ENCODE data around the gene MFSD8. TPM values are rescaled to one million over a fixed set of nuclear protein-coding genes. Genes with fewer than 3 reads are reported as not detected.

MFSD8 gene
- total and polyA plus RNA-seq, 2 donors from 2014 or later: 6.6 to 20.5 TPM

- intact Hi-C loops (cut with DNase I): no loop called here
- Histone ChIP-seq H3K27ac (ENCODE audit: low read depth in 2 of 2, low read length in 2 of 2) (no peak overlapping the region), H3K9ac (ENCODE audit: low read length in 3 of 3) (no peak overlapping the region), H3K27me3 (ENCODE audit: control insufficient read depth, insufficient read depth, low read length) (no peaks in the 10 kb centered on the region), H3K4me1 (ENCODE audit: control insufficient read depth in 2 of 3, insufficient read depth in 2 of 3, low read depth in 1 of 3, low read length in 3 of 3) (peaks cover 0 to 2% (median 0%) of the 10 kb centered on the region in 3 donors), H3K36me3 (ENCODE audit: control insufficient read depth in 2 of 3, insufficient read depth in 3 of 3, low read length in 3 of 3) (no peaks in the 10 kb centered on the region), H3K9me3 (ENCODE audit: control insufficient read depth in 2 of 3, insufficient read depth in 1 of 3, low read length in 3 of 3) (no peaks in the 10 kb centered on the region), H3K4me3 (ENCODE audit: low read length in 3 of 3) (no peak overlapping the region)
- no peak for FAIRE-seq
- TF ChIP-seq, protein P1, sequence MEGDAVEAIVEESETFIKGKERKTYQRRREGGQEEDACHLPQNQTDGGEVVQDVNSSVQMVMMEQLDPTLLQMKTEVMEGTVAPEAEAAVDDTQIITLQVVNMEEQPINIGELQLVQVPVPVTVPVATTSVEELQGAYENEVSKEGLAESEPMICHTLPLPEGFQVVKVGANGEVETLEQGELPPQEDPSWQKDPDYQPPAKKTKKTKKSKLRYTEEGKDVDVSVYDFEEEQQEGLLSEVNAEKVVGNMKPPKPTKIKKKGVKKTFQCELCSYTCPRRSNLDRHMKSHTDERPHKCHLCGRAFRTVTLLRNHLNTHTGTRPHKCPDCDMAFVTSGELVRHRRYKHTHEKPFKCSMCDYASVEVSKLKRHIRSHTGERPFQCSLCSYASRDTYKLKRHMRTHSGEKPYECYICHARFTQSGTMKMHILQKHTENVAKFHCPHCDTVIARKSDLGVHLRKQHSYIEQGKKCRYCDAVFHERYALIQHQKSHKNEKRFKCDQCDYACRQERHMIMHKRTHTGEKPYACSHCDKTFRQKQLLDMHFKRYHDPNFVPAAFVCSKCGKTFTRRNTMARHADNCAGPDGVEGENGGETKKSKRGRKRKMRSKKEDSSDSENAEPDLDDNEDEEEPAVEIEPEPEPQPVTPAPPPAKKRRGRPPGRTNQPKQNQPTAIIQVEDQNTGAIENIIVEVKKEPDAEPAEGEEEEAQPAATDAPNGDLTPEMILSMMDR (IDR thresholded peaks at IDR 0.05; ENCODE audit: borderline replicate concordance, extremely low read depth, insufficient read depth): no peak
- DNase-seq: no peak
Measured at GRCh38 chr4:127870281-127870680, 94.7 kb downstream of the MFSD8 start.

DNA sequence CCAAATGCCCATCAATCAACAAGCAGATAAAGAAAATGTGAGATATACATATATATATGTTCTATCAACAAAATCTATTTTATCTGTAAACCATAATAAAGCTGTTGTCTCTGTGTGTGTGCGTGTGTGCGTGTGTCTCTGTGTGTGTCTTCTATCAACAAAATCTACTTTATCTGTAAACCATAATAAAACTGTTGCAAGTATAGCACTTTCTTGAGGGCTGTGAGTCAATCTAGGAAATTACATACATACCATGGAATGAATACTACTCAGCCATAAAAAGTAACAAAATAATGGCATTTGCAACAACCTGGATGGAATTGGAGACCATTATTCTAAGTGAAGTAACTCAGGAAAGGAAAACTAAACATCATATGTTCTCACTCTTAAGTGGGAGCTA is 96.8 kb downstream of the MFSD8 start:
- Histone ChIP-seq H3K4me3 (ENCODE audit: low read length in 3 of 3) (no peak overlapping the region), H3K27ac (ENCODE audit: low read depth in 2 of 2, low read length in 2 of 2) (no peak overlapping the region), H3K9ac (ENCODE audit: low read length in 3 of 3) (no peak overlapping the region), H3K4me1 (ENCODE audit: control insufficient read depth in 2 of 3, insufficient read depth in 2 of 3, low read depth in 1 of 3, low read length in 3 of 3) (peaks cover 0 to 2% (median 0%) of the 10 kb centered on the region in 3 donors), H3K27me3 (ENCODE audit: control insufficient read depth, insufficient read depth, low read length) (no peaks in the 10 kb centered on the region), H3K9me3 (ENCODE audit: control insufficient read depth in 2 of 3, insufficient read depth in 1 of 3, low read length in 3 of 3) (no peaks in the 10 kb centered on the region), H3K36me3 (ENCODE audit: control insufficient read depth in 2 of 3, insufficient read depth in 3 of 3, low read length in 3 of 3) (no peaks in the 10 kb centered on the region)
- TF ChIP-seq, protein P1 (IDR thresholded peaks at IDR 0.05; ENCODE audit: borderline replicate concordance, extremely low read depth, insufficient read depth): no peak
- FAIRE-seq: no peak
- no peak for DNase-seq
- intact Hi-C loops (cut with DNase I): no loop called here

Other genes starting within 250 kb of the MFSD8 start
- not detected for gene SLC25A31, start 234.8 kb downstream of the MFSD8 start, total RNA-seq
- gene SLC25A31, start 234.8 kb downstream of the MFSD8 start, polyA plus RNA-seq (ENCODE audit: insufficient read depth, low read depth, low replicate concordance): not detected
- gene HSPA4L, start 182.9 kb downstream of the MFSD8 start, total RNA-seq: 13.5 TPM
- gene HSPA4L, start 182.9 kb downstream of the MFSD8 start, polyA plus RNA-seq (ENCODE audit: insufficient read depth, low read depth, low replicate concordance): 8.8 TPM
- 2.0 TPM for gene PLK4, start 84.3 kb downstream of the MFSD8 start, total RNA-seq
- 0.56 TPM for gene PLK4, start 84.3 kb downstream of the MFSD8 start, polyA plus RNA-seq (ENCODE audit: insufficient read depth, low read depth, low replicate concordance)
- gene ABHD18, start 233 bp upstream of the MFSD8 start, total RNA-seq: 12.3 TPM
- gene ABHD18, start 233 bp upstream of the MFSD8 start, polyA plus RNA-seq (ENCODE audit: insufficient read depth, low read depth, low replicate concordance): 5.6 TPM
- gene LARP1B, start 96.1 kb upstream of the MFSD8 start, total RNA-seq: 24.9 TPM
- 9.3 TPM for gene LARP1B, start 96.1 kb upstream of the MFSD8 start, polyA plus RNA-seq (ENCODE audit: insufficient read depth, low read depth, low replicate concordance)

Data from kidney (tissue), 14 donors.